ENCODE measurements around the gene RAB40B.

RAB40B gene

DNA sequence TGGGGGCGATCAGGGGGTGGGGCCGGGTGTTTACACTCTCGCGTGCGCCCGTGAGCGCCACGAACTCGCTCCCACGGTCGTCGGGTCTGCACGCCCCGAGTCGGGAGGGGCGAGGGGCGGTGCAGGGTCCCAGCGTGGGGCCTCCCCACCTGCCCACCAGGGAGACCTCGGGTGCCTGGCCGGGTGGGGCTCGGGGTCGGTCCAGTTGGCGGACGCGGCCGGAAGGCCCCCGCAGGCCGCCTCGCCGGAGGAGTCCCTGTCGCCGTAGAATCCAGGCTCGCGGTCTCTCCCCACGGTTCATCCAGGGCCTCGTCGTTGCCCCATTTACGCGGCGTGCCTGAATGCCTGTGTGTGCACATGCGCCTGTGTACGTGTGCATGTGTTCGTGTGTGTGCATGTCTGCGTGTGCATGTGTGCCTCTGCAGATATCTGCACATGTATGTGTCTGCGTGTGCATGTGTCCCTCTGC, 510 bp upstream of the RAB40B start:
- Histone ChIP-seq H3K27ac (ENCODE audit: low read depth, low read length) (no peak overlapping the region), H3K4me3 (ENCODE audit: low read depth, low read length) (peak overlapping the region; percentile 76), H3K4me1 (ENCODE audit: control insufficient read depth, insufficient read depth, low read length) (peaks cover 8% of the 10 kb centered on the region; the same call in 1 of the 2 replicates), H3K9me3 (ENCODE audit: control insufficient read depth, insufficient read depth, low read depth, low read length) (peaks cover 11% of the 10 kb centered on the region), H3K27me3 (ENCODE audit: control insufficient read depth, insufficient read depth, low read length) (peaks cover 50% of the 10 kb centered on the region), H3K36me3 (ENCODE audit: control insufficient read depth, insufficient read depth, low read length) (no peaks in the 10 kb centered on the region), H3K9ac (ENCODE audit: low read length) (no peak overlapping the region)

DNA sequence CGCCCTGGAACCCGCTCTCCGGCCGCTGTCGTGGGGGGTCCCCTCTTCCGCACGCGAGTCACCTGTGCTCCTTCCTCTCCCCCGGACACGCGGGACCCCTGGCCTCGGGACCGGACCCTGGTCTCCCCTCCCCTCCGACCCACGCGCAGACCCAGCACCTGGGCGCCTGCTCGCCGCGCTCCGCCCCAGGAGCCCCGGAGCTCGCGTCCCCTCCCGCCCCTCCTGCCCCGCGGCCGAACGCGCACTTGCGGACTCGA, 762 bp downstream of the RAB40B start:
- H3K27me3 ChIP-seq (ENCODE audit: control insufficient read depth, insufficient read depth, low read length), result peaks cover 50% of the 10 kb centered on the region
- no peaks in the 10 kb centered on the region for H3K36me3 ChIP-seq (ENCODE audit: control insufficient read depth, insufficient read depth, low read length)
- H3K9ac ChIP-seq (ENCODE audit: low read length), result no peak overlapping the region
- H3K9me3 ChIP-seq (ENCODE audit: control insufficient read depth, insufficient read depth, low read depth, low read length), result peaks cover 11% of the 10 kb centered on the region
- peak overlapping the region; percentile 73 for H3K4me3 ChIP-seq (ENCODE audit: low read depth, low read length)
- H3K4me1 ChIP-seq (ENCODE audit: control insufficient read depth, insufficient read depth, low read length), result peaks cover 8% of the 10 kb centered on the region; the same call in 1 of the 2 replicates
- no peak overlapping the region for H3K27ac ChIP-seq (ENCODE audit: low read depth, low read length)

DNA sequence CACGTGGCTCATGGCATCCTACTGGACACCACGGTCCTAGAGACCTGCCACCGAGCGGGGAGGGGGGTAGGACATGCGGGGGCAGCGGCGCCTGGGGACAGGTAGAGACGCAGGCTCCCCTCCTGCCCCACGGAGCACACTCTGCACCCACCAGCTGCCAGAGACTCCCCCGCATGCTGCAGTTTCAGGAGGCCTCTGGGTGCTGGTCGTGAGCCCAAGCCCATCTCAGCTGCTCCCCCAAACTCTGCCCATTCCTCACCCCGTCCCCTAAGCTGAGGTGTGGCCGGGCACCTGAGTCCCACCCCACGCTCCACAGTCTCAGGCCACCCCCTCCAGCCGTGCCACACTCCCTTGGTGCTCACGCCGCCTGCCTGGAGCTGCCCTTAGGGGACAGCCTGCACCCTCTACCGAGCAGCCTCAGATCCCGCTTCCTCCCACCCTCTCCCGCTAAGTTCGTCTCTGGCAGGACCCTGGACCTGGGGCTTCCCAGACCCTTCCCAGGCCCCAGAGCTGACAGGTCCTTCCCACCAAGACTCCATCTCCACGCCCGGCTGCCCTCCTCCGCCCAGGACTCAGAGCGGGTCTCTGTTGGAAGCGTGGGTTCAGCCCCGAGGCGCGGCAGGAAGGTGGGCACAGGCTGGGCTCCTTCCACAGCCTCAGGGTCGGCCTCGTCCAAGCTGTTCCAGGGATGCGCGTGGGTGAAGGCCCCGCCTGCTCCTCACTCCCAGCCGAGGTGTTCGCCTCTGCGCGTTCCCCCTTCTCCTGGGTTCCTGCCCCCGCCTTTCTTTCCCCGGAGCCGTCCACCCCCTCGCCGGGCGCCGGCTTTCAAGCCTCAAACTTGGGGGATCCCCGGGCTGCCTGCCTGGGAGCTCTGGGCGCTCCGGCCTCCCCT, 1.3 kb downstream of the RAB40B start:
- no peaks in the 10 kb centered on the region for H3K36me3 ChIP-seq (ENCODE audit: control insufficient read depth, insufficient read depth, low read length)
- H3K4me1 ChIP-seq (ENCODE audit: control insufficient read depth, insufficient read depth, low read length), result peaks cover 8% of the 10 kb centered on the region; the same call in 1 of the 2 replicates
- peaks cover 50% of the 10 kb centered on the region for H3K27me3 ChIP-seq (ENCODE audit: control insufficient read depth, insufficient read depth, low read length)
- H3K4me3 ChIP-seq (ENCODE audit: low read depth, low read length), result peak overlapping the region; percentile 73
- no peak overlapping the region for H3K9ac ChIP-seq (ENCODE audit: low read length)
- H3K27ac ChIP-seq (ENCODE audit: low read depth, low read length), result no peak overlapping the region
- peaks cover 11% of the 10 kb centered on the region for H3K9me3 ChIP-seq (ENCODE audit: control insufficient read depth, insufficient read depth, low read depth, low read length)

DNA sequence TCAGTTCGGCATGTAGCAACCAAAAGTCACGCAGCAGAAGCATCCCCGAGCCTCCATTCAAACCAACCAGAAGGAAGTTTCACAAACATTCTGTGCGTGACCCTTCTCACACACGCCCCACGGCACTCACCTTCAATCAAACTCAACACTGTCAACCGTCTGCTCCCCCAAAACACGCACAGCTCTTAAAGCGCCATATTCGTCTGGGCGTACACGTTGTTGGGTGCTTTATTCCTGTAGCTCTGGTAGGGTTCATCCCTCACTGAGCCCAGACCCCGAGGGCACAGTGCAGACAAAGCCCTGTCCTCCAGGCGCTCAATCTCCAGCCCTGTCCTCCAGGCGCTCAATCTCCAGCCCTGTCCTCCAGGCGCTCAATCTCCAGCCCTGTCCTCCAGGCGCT, 2.2 kb downstream of the RAB40B start:
- Histone ChIP-seq H3K27me3 (ENCODE audit: control insufficient read depth, insufficient read depth, low read length) (peaks cover 50% of the 10 kb centered on the region), H3K36me3 (ENCODE audit: control insufficient read depth, insufficient read depth, low read length) (no peaks in the 10 kb centered on the region), H3K4me1 (ENCODE audit: control insufficient read depth, insufficient read depth, low read length) (peaks cover 8% of the 10 kb centered on the region; the same call in 1 of the 2 replicates), H3K4me3 (ENCODE audit: low read depth, low read length) (no peak overlapping the region), H3K27ac (ENCODE audit: low read depth, low read length) (no peak overlapping the region), H3K9me3 (ENCODE audit: control insufficient read depth, insufficient read depth, low read depth, low read length) (peaks cover 11% of the 10 kb centered on the region), H3K9ac (ENCODE audit: low read length) (no peak overlapping the region)

- H3K9me3 ChIP-seq (ENCODE audit: control insufficient read depth, insufficient read depth, low read depth, low read length), result peaks cover 11% of the 10 kb centered on the region
- H3K27me3 ChIP-seq (ENCODE audit: control insufficient read depth, insufficient read depth, low read length), result peaks cover 38% of the 10 kb centered on the region
- H3K36me3 ChIP-seq (ENCODE audit: control insufficient read depth, insufficient read depth, low read length), result no peaks in the 10 kb centered on the region
- H3K4me1 ChIP-seq (ENCODE audit: control insufficient read depth, insufficient read depth, low read length), result peaks cover 8% of the 10 kb centered on the region; the same call in 1 of the 2 replicates
- H3K4me3 ChIP-seq (ENCODE audit: low read depth, low read length), result no peak overlapping the region
- no peak overlapping the region for H3K9ac ChIP-seq (ENCODE audit: low read length)
- no peak overlapping the region for H3K27ac ChIP-seq (ENCODE audit: low read depth, low read length)
Observed at GRCh38 chr17:82694647-82695046, 3.9 kb downstream of the RAB40B start.

GRCh38 chr17:82693168-82693867, 5.2 kb downstream of the RAB40B start:
- peaks cover 31% of the 10 kb centered on the region for H3K27me3 ChIP-seq (ENCODE audit: control insufficient read depth, insufficient read depth, low read length)
- no peak overlapping the region for H3K4me3 ChIP-seq (ENCODE audit: low read depth, low read length)
- H3K9me3 ChIP-seq (ENCODE audit: control insufficient read depth, insufficient read depth, low read depth, low read length), result peaks cover 11% of the 10 kb centered on the region
- H3K36me3 ChIP-seq (ENCODE audit: control insufficient read depth, insufficient read depth, low read length), result no peaks in the 10 kb centered on the region
- H3K27ac ChIP-seq (ENCODE audit: low read depth, low read length), result no peak overlapping the region
- peaks cover 8% of the 10 kb centered on the region; the same call in 1 of the 2 replicates for H3K4me1 ChIP-seq (ENCODE audit: control insufficient read depth, insufficient read depth, low read length)
- H3K9ac ChIP-seq (ENCODE audit: low read length), result no peak overlapping the region

GRCh38 chr17:82692268-82692667, 6.2 kb downstream of the RAB40B start:
- H3K4me1 ChIP-seq (ENCODE audit: control insufficient read depth, insufficient read depth, low read length), result peaks cover 6% of the 10 kb centered on the region; the same call in 1 of the 2 replicates
- no peaks in the 10 kb centered on the region for H3K36me3 ChIP-seq (ENCODE audit: control insufficient read depth, insufficient read depth, low read length)
- H3K4me3 ChIP-seq (ENCODE audit: low read depth, low read length), result no peak overlapping the region
- H3K27me3 ChIP-seq (ENCODE audit: control insufficient read depth, insufficient read depth, low read length), result peaks cover 22% of the 10 kb centered on the region
- H3K9me3 ChIP-seq (ENCODE audit: control insufficient read depth, insufficient read depth, low read depth, low read length), result peaks cover 11% of the 10 kb centered on the region
- no peak overlapping the region for H3K9ac ChIP-seq (ENCODE audit: low read length)
- H3K27ac ChIP-seq (ENCODE audit: low read depth, low read length), result no peak overlapping the region

GRCh38 chr17:82691714-82692113, 6.8 kb downstream of the RAB40B start:
- Histone ChIP-seq H3K9me3 (ENCODE audit: control insufficient read depth, insufficient read depth, low read depth, low read length) (peaks cover 11% of the 10 kb centered on the region), H3K36me3 (ENCODE audit: control insufficient read depth, insufficient read depth, low read length) (no peaks in the 10 kb centered on the region), H3K9ac (ENCODE audit: low read length) (no peak overlapping the region), H3K4me3 (ENCODE audit: low read depth, low read length) (no peak overlapping the region), H3K4me1 (ENCODE audit: control insufficient read depth, insufficient read depth, low read length) (0 out of 2 replicates have a peak, but pooled peaks cover under 1% of the 10 kb centered on the region), H3K27me3 (ENCODE audit: control insufficient read depth, insufficient read depth, low read length) (peaks cover 17% of the 10 kb centered on the region), H3K27ac (ENCODE audit: low read depth, low read length) (no peak overlapping the region)

DNA sequence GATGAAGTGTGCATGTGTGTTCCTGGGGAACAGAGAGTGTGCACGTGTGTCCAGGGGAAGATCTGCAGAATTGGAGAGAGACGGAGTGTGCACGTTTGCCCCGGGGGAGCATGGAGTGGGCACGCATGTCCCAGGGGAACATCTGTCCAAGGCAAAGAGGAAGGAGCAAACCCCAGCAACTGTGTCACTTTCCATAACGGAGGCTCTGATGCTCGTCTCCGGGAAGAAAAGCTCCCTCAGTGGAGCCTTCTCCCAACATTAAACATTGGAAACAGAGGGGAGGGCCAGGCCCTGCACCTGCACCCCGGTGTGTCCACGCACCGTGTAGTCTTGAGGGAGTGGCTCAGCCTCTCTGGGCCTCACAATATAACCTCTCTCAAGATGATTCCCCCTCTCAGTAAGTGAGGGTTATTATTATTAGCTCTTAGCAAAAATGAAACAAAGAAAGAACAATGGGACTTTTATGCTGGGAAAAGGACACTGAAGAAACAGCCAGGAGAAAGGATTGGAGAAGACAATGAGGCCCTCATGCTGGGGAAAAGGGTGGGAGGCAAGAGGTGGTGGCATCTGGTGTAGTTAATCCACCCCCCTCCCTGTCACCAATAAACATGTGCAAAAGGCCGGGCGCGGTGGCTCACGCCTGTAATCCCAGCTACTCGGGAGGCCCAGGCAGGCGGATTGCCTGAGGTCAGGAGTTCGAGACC, 7.6 kb downstream of the RAB40B start:
- no peaks in the 10 kb centered on the region for H3K4me1 ChIP-seq (ENCODE audit: control insufficient read depth, insufficient read depth, low read length)
- H3K9me3 ChIP-seq (ENCODE audit: control insufficient read depth, insufficient read depth, low read depth, low read length), result peaks cover 11% of the 10 kb centered on the region
- H3K9ac ChIP-seq (ENCODE audit: low read length), result no peak overlapping the region
- peaks cover 9% of the 10 kb centered on the region; the same call in 1 of the 2 replicates for H3K27me3 ChIP-seq (ENCODE audit: control insufficient read depth, insufficient read depth, low read length)
- no peak overlapping the region for H3K4me3 ChIP-seq (ENCODE audit: low read depth, low read length)
- no peak overlapping the region for H3K27ac ChIP-seq (ENCODE audit: low read depth, low read length)
- no peaks in the 10 kb centered on the region for H3K36me3 ChIP-seq (ENCODE audit: control insufficient read depth, insufficient read depth, low read length)

GRCh38 chr17:82689077-82689476, 9.4 kb downstream of the RAB40B start:
- no peak overlapping the region for H3K4me3 ChIP-seq (ENCODE audit: low read depth, low read length)
- H3K4me1 ChIP-seq (ENCODE audit: control insufficient read depth, insufficient read depth, low read length), result no peaks in the 10 kb centered on the region
- H3K9me3 ChIP-seq (ENCODE audit: control insufficient read depth, insufficient read depth, low read depth, low read length), result peaks cover under 1% of the 10 kb centered on the region; the same call in 1 of the 2 replicates
- H3K9ac ChIP-seq (ENCODE audit: low read length), result no peak overlapping the region
- H3K27me3 ChIP-seq (ENCODE audit: control insufficient read depth, insufficient read depth, low read length), result peaks cover 2% of the 10 kb centered on the region; the same call in 1 of the 2 replicates
- no peak overlapping the region for H3K27ac ChIP-seq (ENCODE audit: low read depth, low read length)
- no peaks in the 10 kb centered on the region for H3K36me3 ChIP-seq (ENCODE audit: control insufficient read depth, insufficient read depth, low read length)
